ENCODE data around the gene ANKS3.

ANKS3 gene

DNA sequence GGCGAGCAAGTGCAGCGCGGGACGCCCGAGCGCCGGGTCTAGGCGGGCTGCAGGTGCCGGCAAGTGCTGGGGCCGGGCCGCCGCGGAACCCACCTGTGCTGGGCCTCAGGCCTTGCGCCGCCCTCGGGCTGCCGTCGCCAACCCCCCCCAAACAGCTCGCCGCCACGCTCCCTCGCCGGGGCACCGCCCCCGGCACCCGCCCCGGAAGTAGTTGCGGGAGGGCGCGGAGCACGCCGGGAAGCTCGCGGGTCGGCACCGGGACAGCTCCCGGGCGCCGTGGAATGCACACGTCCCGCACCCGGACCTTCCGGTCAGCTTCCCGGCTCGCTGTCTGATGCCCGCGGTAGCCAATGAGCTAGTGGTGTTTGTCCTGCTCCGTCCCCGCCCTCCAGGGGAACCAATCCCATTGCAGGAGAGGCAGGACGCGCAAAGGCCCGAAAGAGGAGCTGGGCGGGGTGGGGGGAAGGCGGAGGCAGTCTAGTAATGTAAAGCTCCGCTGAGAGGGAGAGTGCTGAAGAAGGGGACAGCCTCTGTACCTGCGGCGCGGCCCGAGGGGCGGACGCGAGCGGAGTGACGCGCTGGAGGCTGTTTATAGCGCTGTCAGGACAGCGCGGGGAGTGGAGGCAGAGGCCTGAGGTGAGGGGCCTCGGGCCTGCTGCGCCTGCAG is at the start of gene ANKS3, which contains the start of gene DNAAF8:
ANKS3 (minus strand) TSS at position 209 of the 667 bp plus-strand sequence. CDS start 4,122 bp downstream, outside the sequence.
DNAAF8 (plus strand) TSS at position 475 of the 667 bp plus-strand sequence. CDS start 1,978 bp downstream, outside the sequence.
- Histone ChIP-seq H3K27ac (ENCODE audit: low read depth, low read length) (peak within 1 kb of the TSS; percentile 90), H3K4me1 (ENCODE audit: control insufficient read depth, insufficient read depth, low read length) (no peaks in the 10 kb centered on the region), H3K9me3 (ENCODE audit: control insufficient read depth, insufficient read depth, low read length) (no peaks in the 10 kb centered on the region), H3K27me3 (ENCODE audit: control insufficient read depth, insufficient read depth, low read length) (no peaks in the 10 kb centered on the region), H3K4me3 (ENCODE audit: low read depth, low read length) (peak within 1 kb of the TSS; percentile 89), H3K36me3 (ENCODE audit: control insufficient read depth, insufficient read depth, low read length) (peaks cover 25% of the 10 kb centered on the region), H3K9ac (ENCODE audit: low read depth, low read length) (peak within 1 kb of the TSS; percentile 67)

GRCh38 chr16:4783251-4783950 is 49.3 kb upstream of the ANKS3 start:
- Histone ChIP-seq H3K9ac (ENCODE audit: low read depth, low read length) (no peak overlapping the region), H3K27ac (ENCODE audit: low read depth, low read length) (no peak overlapping the region), H3K4me1 (ENCODE audit: control insufficient read depth, insufficient read depth, low read length) (peaks cover 7% of the 10 kb centered on the region), H3K4me3 (ENCODE audit: low read depth, low read length) (no peak overlapping the region), H3K36me3 (ENCODE audit: control insufficient read depth, insufficient read depth, low read length) (no peaks in the 10 kb centered on the region), H3K27me3 (ENCODE audit: control insufficient read depth, insufficient read depth, low read length) (no peaks in the 10 kb centered on the region), H3K9me3 (ENCODE audit: control insufficient read depth, insufficient read depth, low read length) (no peaks in the 10 kb centered on the region)

- Histone ChIP-seq H3K27me3 (ENCODE audit: control insufficient read depth, insufficient read depth, low read length) (no peaks in the 10 kb centered on the region), H3K27ac (ENCODE audit: low read depth, low read length) (no peak overlapping the region), H3K9ac (ENCODE audit: low read depth, low read length) (no peak overlapping the region), H3K4me3 (ENCODE audit: low read depth, low read length) (no peak overlapping the region), H3K9me3 (ENCODE audit: control insufficient read depth, insufficient read depth, low read length) (no peaks in the 10 kb centered on the region), H3K4me1 (ENCODE audit: control insufficient read depth, insufficient read depth, low read length) (no peaks in the 10 kb centered on the region), H3K36me3 (ENCODE audit: control insufficient read depth, insufficient read depth, low read length) (no peaks in the 10 kb centered on the region)
These were observed 46.2 kb upstream of the ANKS3 start for GRCh38 chr16:4780235-4780634.

- Histone ChIP-seq H3K4me1 (ENCODE audit: control insufficient read depth, insufficient read depth, low read length) (no peaks in the 10 kb centered on the region), H3K9me3 (ENCODE audit: control insufficient read depth, insufficient read depth, low read length) (no peaks in the 10 kb centered on the region), H3K4me3 (ENCODE audit: low read depth, low read length) (no peak overlapping the region), H3K27ac (ENCODE audit: low read depth, low read length) (no peak overlapping the region), H3K27me3 (ENCODE audit: control insufficient read depth, insufficient read depth, low read length) (no peaks in the 10 kb centered on the region), H3K36me3 (ENCODE audit: control insufficient read depth, insufficient read depth, low read length) (no peaks in the 10 kb centered on the region), H3K9ac (ENCODE audit: low read depth, low read length) (no peak overlapping the region)
These were observed 44.0 kb upstream of the ANKS3 start for GRCh38 chr16:4778050-4778392.

- no peak overlapping the region for H3K27ac ChIP-seq (ENCODE audit: low read depth, low read length)
- no peak overlapping the region for H3K4me3 ChIP-seq (ENCODE audit: low read depth, low read length)
- H3K9me3 ChIP-seq (ENCODE audit: control insufficient read depth, insufficient read depth, low read length): no peaks in the 10 kb centered on the region
- H3K36me3 ChIP-seq (ENCODE audit: control insufficient read depth, insufficient read depth, low read length): no peaks in the 10 kb centered on the region
- H3K27me3 ChIP-seq (ENCODE audit: control insufficient read depth, insufficient read depth, low read length): no peaks in the 10 kb centered on the region
- no peak overlapping the region for H3K9ac ChIP-seq (ENCODE audit: low read depth, low read length)
- no peaks in the 10 kb centered on the region for H3K4me1 ChIP-seq (ENCODE audit: control insufficient read depth, insufficient read depth, low read length)
These were observed 43.4 kb upstream of the ANKS3 start for GRCh38 chr16:4777339-4778049.

DNA sequence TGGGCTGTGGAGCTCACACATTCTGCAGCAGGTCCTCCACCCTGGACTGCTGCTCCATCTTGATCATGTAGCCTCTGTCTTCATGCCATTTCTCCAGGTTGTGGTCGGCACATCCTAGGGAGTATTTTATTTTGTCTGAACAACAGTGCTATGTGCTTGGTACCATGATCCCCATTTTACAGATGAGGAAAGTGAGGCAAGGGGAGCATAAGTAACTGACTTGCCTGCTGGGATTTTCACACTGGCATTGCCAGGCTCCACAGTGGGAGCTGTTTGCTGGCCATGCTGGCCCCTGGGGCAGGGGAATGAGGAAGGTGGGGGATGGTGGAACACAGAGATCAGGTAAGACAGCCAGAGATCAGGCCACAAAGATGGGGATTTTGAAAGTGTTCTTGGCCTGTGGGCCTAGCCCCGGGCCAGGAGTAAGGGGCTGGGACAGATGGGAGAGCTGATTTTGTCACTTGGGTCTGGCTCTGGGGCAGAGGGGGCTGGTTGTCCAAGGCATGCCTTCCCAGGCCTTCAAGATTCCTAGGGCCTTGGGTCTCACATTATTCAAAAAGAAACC is 42.2 kb upstream of the ANKS3 start:
- no peak overlapping the region for H3K9ac ChIP-seq (ENCODE audit: low read depth, low read length)
- no peaks in the 10 kb centered on the region for H3K9me3 ChIP-seq (ENCODE audit: control insufficient read depth, insufficient read depth, low read length)
- H3K36me3 ChIP-seq (ENCODE audit: control insufficient read depth, insufficient read depth, low read length): no peaks in the 10 kb centered on the region
- no peak overlapping the region for H3K4me3 ChIP-seq (ENCODE audit: low read depth, low read length)
- H3K27me3 ChIP-seq (ENCODE audit: control insufficient read depth, insufficient read depth, low read length): no peaks in the 10 kb centered on the region
- H3K4me1 ChIP-seq (ENCODE audit: control insufficient read depth, insufficient read depth, low read length): no peaks in the 10 kb centered on the region
- H3K27ac ChIP-seq (ENCODE audit: low read depth, low read length): no peak overlapping the region

- no peaks in the 10 kb centered on the region for H3K9me3 ChIP-seq (ENCODE audit: control insufficient read depth, insufficient read depth, low read length)
- H3K36me3 ChIP-seq (ENCODE audit: control insufficient read depth, insufficient read depth, low read length): no peaks in the 10 kb centered on the region
- no peak overlapping the region for H3K27ac ChIP-seq (ENCODE audit: low read depth, low read length)
- H3K4me1 ChIP-seq (ENCODE audit: control insufficient read depth, insufficient read depth, low read length): no peaks in the 10 kb centered on the region
- no peak overlapping the region for H3K4me3 ChIP-seq (ENCODE audit: low read depth, low read length)
- H3K27me3 ChIP-seq (ENCODE audit: control insufficient read depth, insufficient read depth, low read length): no peaks in the 10 kb centered on the region
- no peak overlapping the region for H3K9ac ChIP-seq (ENCODE audit: low read depth, low read length)
These were observed 40.9 kb upstream of the ANKS3 start for GRCh38 chr16:4775005-4775404.

DNA sequence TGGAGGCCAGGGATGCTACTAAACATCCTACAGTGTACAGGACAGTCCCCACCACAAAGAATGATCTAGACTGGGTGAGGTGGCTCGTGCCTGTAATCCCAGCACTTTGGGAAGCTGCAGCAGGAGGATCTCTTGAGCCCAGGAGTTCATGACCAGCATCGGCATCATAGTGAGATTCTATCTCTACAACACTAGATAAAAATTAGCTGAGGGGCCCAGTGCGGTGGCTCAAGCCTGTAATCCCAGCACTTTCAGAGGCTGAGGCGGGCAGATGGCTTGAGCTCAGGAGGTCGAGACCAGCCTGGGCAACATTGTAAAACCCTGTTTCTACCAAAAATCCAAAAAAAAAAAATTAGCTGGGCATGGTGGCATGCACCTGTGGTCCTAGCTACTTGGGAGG is 38.3 kb upstream of the ANKS3 start:
- H3K27me3 ChIP-seq (ENCODE audit: control insufficient read depth, insufficient read depth, low read length): no peaks in the 10 kb centered on the region
- H3K4me1 ChIP-seq (ENCODE audit: control insufficient read depth, insufficient read depth, low read length): peaks cover 3% of the 10 kb centered on the region; the same call in 1 of the 2 replicates
- no peaks in the 10 kb centered on the region for H3K9me3 ChIP-seq (ENCODE audit: control insufficient read depth, insufficient read depth, low read length)
- H3K9ac ChIP-seq (ENCODE audit: low read depth, low read length): no peak overlapping the region
- no peaks in the 10 kb centered on the region for H3K36me3 ChIP-seq (ENCODE audit: control insufficient read depth, insufficient read depth, low read length)
- H3K4me3 ChIP-seq (ENCODE audit: low read depth, low read length): no peak overlapping the region
- H3K27ac ChIP-seq (ENCODE audit: low read depth, low read length): no peak overlapping the region

GRCh38 chr16:4771646-4772045 is 37.6 kb upstream of the ANKS3 start:
- no peaks in the 10 kb centered on the region for H3K36me3 ChIP-seq (ENCODE audit: control insufficient read depth, insufficient read depth, low read length)
- no peak overlapping the region for H3K4me3 ChIP-seq (ENCODE audit: low read depth, low read length)
- peaks cover 3% of the 10 kb centered on the region; the same call in 1 of the 2 replicates for H3K4me1 ChIP-seq (ENCODE audit: control insufficient read depth, insufficient read depth, low read length)
- H3K27me3 ChIP-seq (ENCODE audit: control insufficient read depth, insufficient read depth, low read length): no peaks in the 10 kb centered on the region
- H3K9me3 ChIP-seq (ENCODE audit: control insufficient read depth, insufficient read depth, low read length): no peaks in the 10 kb centered on the region
- no peak overlapping the region for H3K9ac ChIP-seq (ENCODE audit: low read depth, low read length)
- no peak overlapping the region for H3K27ac ChIP-seq (ENCODE audit: low read depth, low read length)

GRCh38 chr16:4769306-4769638 is 35.2 kb upstream of the ANKS3 start:
- Histone ChIP-seq H3K4me1 (ENCODE audit: control insufficient read depth, insufficient read depth, low read length) (peaks cover 3% of the 10 kb centered on the region), H3K27ac (ENCODE audit: low read depth, low read length) (peak overlapping the region; percentile 46), H3K9me3 (ENCODE audit: control insufficient read depth, insufficient read depth, low read length) (no peaks in the 10 kb centered on the region), H3K9ac (ENCODE audit: low read depth, low read length) (no peak overlapping the region), H3K4me3 (ENCODE audit: low read depth, low read length) (peak overlapping the region; percentile 63), H3K36me3 (ENCODE audit: control insufficient read depth, insufficient read depth, low read length) (peaks cover 12% of the 10 kb centered on the region), H3K27me3 (ENCODE audit: control insufficient read depth, insufficient read depth, low read length) (no peaks in the 10 kb centered on the region)
